Activated CD4-positive, alpha-beta T cell treated with anti-CD3 and anti-CD28 coated beads for 1 hour (primary cell): ENCODE results near the gene KIF23.

Experiments
- DNase-seq: peaks from one replicate; pipeline ENCODE4 v3.0.0-alpha.2; 2020

Gene KIF23

DNA sequence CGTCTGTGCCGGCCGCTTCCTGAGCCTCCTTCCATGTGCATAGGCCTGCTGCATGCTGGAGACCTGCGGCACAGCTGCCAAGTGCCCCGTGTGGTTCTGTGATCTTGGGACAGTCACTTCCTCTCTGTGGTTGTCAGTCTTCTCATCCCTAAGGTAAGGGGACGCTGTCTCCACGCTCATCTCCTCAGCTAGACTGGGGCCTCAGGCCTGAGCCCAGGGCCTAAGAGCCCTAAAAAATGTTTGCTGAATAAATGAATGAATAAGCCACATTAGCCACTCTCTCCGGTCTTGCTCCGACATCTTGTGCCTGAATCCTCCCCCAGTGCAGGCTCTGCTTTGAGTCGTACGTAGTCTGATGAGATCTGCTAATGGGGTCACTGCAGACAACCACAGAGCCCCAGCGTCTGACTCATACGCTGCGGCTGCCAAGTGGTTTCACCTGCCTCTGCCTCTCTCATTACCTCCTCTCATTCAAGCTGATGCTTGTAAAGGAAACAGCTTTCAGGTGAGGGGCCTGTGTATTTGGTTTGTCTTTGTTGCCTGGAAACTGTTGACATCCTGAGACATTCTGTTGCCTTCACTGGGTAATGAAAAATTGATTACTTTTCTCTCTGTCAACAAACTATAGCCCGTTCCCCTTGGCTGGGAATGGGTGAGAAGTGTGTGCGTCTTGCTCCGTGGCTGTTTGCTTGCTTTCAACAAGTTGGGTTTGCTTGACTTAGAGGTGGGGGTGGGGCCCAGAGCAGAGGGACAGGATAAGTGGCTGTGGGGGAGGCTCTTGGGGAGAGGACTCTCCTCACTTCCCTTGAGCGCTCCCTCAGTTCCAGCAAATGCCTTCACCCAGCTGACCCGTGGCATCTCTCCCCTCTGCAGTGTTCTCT lies 54.3 kb downstream of the KIF23 start:
- DNase-seq = peak; percentile 81

DNA sequence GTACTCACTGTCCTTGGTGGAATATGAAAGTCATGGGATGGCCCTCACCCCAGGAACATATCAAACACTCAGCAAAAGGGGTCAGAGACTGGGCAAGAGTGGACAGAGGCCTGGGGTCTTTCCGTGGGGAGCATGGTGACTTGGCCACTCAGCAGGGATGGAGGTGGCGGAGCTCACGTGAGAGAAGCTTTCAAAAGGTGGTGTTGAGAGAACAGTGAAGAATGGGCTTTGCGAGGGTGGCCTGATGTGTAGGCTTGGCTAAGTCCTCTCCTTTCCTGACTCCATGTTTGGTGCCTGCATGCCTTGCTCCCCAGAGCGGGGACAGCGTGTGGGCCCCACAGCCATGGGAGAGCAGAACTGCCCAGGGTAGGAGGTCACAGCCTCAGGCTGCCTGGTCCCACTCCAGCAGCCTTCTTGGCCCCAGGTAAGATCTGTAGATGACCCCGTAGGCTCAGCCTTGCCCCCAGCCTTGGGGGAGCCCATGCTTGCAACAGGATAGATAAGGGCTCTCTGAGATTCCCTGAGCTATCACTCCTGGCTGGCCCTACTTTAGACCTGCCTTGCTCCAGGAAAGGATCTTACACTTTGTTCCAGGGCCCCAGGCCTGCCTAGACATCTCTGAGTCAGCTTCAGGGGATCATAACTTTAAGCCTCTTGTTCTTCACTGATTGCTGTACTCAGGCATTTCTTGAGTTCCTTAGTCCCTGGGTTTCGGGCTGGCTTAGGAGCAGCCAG lies 55.5 kb downstream of the KIF23 start:
- no peak for DNase-seq

DNA sequence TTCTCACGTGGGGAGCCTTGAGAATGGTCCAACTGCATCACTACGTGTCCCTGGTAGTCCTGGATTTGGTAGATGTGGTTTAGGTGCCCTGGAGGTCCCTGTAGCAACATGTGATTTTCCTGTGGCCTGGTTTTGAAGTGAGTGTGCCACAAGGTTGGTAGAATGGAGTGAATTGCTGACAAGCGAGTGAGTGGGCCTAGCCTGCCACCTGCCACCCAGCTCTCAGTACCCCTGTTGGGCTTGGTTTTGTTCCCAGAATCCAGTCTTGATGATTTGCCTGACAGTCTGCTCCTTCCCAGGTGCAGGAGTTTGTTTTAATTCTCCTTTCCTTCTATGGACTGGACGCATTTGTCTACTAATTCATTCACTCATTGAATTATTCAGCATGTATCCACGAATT lies 57.9 kb downstream of the KIF23 start:
- DNase-seq = no peak

DNA sequence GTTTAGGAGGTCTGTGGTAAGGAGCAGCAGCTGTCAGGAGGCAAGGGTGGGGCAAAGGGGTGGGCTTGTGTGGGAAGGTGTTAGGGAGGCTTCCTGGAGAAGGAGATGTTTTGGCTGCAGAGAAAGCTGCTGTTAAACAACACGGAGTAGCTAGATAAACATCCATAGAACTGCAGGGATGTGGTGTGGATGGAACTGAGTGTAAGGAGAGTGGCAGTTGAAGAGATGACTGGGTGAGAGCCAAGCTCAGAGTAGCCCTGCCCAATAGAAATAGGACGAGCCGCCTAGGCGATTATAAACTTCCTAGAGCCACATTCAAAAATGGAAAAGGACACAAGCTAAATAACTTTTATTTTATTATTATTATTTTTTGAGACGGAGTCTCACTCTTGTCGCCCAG lies 58.4 kb downstream of the KIF23 start:
- DNase-seq = no peak

DNA sequence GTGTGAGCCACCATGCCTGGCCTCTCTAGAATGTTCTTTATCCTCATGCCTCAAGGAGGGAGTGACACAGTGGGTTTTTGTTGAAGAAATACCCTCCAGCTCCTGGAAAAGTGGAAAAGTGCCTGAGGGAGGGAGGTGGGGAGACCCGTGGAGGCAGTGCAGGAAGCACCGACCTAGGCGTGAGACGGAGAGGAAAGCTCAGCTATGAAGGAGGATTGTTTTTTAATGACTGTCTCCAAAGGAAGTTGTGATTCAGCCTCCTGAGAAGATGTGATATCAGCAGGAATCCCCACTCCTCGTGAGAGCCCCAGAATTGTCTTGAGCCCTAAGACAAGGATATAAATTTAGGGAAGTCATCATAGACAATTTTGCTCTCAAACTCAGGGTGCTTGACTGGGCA lies 60.1 kb downstream of the KIF23 start:
- DNase-seq = no peak

DNA sequence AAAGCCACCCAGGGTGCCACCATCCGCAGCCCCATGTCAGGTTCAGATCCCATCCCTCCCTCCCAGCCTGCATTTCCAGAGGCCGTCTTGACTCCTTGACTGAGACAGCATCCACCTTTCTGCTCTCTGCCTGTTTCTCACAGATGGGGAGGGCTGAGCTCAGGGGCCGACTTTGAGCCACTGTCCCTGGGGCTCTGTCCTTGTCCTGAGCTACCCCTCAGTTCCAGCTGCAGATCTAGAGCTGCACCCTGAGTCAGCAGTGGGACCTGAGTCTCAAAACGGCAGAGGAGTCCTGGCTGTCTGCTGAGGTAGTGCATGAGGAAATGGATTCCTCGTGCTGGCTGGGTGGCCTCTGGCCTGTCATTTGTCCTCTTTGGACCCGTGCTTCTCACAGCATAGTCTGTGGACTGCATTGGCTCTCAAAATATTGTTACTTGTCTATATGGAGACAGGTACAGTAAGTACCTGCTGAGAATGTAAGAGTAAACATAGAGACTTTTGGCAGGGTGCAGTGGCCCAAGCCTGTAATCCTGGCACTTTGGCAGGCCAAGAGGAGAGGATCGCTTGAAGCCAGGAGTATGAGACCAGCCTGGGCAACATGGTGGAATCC lies 60.8 kb downstream of the KIF23 start:
- no peak for DNase-seq

DNA sequence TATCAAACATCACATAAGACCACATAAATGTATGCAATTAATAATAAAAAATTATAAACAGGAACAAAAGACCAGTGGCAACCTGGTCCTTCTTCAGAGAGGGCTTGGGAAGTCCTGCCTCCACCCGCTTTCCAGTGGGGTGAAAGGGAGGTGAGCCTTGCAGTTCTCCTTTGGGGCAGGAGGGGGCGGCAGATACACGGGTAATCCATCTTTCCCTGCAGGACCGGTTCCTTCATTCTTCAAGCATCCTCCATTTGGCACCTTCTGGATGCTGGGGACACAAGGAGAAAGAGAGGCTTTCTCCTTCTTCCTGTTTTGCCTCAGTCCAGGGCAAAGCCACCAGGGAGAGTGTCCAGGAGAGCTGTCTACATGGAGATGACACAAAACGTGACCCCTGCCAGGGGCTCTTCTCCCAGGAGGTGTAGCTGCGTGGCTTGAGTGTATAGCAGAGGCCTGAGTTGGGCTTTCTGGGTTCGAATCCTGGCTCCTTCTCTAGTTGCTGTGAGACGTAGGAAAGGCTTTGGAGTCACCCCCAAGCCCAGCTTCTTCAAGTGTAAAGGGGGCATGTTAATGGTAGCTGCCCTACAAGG lies 61.7 kb downstream of the KIF23 start:
- peak; percentile 64 for DNase-seq

DNA sequence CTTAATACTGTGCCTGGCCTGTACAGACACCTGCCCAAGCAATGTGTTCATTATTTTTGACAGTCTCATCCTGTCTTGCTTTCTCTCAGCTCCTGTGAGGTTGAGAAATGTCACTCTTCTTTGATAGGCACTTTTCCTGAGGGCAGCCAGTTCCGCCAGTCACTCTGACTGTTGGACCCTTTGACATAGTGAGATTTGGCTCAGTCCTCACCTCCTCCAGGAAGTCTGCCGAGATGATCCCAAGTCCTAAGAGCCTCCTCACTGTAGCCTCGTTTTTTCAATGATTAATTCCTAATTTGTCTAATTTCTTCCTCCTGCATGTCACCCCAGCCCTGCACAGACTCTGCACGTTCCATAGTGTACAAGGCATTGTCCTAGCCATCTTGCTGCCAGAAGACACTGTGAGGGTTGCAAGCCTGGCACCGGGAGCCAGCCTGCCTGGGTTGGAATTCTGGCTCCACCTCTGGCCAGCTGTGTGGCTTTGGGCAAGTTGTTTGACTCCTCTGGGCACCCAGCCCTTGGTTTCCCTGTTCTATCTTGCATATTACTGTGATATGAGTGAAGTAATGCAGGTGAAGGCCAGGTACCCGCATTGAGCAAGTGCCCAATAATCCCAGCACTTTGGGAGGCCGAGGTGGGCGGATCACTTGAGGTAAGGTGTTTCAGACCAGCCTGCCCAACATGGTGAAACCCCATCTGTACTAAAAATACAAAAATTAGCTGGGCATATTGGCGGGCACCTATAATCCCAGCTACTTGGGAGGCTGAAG lies 62.7 kb downstream of the KIF23 start:
- no peak for DNase-seq

DNA sequence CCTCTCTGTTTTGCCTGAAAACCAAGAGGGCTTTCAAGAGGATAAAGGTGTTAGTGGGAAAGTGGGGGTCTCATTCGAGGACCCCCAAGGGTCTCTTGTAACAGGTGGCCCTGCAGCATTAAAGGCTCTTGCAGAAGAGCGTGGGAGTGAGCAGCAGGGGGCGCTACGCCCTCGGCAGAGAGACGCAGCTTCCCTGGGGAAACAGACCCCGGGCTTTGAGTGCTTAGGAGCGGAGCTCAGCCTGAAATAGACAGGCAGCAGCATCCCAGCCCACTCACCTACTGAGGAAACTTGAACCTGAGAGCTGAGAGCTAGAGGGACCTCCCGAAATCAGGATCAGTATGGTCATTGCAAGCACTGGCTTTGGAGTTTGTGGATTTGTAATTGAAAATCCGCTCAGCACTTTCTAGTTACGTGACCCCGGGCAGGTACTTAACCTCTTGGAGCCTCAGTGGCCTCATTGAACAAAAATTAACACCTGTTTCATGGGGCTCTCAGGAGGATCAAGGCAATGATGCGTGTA lies 64.2 kb downstream of the KIF23 start:
- DNase-seq = no peak

DNA sequence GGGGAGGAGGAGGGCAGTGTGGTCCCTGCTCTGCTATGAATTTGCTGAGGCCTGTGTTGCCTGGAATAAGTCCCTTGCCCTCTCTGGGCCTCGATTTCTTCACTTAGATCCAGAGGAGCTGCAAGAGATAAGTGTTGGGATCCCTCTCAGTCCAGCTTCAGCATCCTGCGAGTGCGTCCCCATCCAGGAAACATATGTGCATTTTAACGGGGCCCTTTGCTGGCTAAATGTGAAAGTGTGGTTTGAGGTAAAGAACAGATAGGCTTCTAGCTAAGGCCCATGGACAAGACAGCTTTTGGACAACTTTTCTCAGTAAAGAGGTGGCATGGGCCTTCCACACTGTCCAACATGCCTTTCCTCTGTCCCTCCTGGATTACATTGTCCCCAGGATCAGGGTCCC lies 64.9 kb downstream of the KIF23 start:
- DNase-seq = no peak

DNA sequence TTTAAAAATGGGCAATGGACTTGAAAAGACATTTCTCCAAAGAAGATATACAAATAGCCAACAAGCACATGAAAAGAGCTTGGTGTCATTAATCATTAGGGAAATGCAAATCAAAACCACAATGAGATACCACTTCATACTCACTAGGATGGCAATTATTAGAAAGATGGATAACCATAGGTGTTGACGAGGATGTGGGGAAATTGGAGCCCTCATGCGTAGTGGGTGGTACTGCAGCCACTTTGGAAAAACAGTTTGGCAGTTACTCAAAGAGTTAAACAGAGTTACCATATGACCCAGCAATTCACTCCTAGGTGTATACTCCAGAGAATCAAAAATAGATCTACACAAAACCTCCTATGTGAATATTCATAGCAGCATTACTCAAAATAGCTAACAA lies 65.8 kb downstream of the KIF23 start:
- DNase-seq = no peak

DNA sequence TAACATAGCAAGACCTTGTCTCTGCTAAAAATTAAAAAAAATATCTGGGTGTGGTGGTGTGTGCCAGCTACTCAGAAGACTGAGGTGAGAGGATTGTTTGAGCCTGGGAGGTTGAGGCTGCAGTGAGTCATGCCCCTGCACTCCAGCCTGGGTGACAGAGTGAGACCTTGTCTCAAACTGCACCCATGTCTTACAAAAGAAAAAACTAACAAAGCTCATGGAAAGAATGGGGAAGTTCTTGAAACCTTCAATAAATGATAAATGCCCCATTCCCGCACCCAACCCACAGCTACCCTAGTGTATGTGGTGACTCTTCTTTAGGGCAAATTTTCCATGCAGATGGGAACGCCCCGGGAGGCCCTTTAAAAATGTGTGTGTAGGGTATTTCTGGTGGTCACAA lies 66.8 kb downstream of the KIF23 start:
- no peak for DNase-seq

DNA sequence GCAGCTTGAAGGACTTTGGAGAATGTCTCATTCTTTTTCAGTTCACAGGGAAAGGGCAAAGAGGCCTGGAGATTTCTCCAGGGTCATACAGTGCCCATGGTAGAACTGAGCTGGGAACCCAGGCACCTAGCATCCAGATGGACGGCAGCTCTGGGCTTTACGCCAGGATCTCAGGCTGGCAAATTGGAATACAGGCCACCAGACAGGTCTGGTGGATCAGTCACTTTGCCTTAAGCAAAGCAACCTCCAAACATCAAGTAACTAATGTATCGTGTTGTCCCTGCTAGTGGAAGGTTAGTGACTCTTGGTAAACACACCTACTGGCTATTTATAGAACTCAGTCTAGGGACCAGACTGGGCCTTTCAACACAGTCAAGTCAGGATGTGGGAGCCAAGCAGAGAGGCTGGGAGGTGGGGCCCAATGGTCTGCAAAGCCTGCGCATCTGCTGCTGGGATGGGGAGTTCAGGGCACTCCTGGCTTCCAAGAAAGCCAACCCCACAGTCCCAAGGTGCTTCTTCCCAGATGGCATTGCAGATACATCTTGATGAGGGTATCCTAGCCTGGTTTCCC lies 68.6 kb downstream of the KIF23 start:
- DNase-seq = no peak

DNA sequence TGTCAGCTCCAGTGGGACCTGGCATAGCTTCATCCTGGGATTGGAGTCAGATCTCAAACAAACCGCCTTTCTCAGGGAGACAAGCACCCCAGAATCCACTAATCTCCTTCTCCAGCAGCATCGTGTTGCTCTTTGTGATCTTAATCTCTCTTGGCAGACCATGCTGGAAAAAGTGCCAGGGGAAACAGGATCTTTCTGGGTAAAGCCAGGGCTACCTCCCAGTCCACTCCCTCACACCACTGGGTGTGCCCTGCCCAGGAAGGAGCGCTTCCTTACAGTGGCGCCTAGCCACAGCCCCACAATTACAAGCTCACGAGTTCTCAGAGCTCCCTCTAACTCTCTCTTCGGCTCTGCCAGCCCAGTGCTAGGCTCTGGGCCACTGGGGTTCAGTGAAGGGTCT lies 70.7 kb downstream of the KIF23 start:
- DNase-seq = no peak

DNA sequence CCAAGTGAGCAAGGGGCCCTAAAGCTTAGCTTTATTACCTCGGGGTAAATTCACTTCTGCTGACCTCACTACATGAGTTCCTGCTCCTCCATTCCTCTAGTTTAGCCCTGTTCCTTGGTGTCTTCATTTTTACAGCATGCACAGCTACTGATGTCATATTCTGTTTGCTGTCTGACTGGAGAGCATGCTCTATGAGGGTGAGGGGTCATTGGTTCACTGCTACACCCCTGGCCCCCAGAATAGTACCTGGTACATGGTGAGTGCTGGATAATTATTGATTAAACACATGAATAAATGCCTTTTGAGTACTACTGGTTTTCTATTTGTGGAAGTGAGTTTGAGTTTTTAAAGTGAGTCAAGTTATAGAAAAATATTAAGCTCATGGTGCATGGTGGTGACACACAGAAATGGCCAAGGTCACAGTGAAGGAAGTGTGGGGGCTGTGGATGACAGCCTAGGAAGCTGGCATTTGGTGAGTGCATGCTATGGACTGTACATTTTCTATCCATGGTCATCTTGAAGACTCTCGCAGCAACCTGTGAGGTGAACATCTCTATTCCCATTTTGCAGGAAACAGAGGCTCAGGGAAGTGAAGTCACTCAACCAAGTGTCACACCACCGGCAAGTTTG lies 72.4 kb downstream of the KIF23 start:
- DNase-seq = no peak

DNA sequence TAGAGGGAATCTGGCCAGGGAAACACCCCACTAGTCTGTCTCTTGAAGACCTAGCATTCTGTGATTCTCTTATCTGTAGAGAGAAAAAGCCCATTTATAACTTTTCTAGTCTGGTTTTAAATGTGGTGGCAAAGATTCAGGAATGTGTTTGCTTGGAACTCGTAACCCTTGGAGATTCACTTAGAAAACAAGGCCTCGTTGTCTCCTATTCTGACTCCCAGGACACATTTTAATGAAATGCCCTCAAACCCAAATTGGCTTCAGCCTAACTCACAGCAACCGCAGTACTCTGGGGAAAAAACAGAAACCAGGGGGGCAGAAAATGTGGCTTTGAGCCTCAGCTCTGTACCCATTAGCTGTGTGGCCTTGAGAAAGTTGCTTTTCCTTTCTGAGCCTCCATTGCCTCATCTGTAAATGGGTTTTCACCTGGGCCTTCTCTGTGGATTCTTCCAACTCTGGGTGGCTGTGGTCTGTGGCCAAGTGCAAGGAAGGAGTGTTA lies 75.0 kb downstream of the KIF23 start:
- no peak for DNase-seq

DNA sequence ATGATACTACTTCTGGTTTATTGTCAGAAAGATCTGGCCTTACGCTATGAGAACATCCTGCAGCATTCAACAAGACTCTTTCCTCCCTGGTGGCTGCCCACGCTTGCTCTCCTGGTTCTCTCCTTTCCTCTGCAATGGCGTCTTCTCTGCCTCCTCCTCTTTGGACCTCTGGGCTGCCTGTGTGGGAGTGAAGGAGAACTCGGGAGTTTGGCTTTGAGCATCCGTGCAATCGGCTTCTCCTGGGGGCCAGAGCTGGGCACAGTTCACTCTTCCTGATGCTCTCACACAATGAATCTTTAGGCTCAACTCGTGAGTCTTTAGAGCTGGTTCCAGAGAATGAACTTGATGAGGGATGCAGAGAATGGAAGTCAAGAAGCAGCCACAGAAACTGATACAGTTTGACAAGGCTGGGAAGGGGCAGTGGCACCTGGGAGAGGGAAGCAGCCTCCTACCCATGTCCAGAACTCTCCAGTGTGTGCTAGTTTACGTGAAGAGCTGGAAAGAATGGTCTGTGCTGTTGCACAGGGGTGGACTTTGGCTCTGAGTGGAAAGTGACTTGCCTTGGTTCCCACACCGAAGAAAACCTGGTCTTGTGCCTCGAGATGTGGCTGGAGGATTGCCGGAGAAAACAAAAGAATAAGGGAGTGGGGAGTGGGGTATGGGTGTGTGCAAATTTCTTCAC lies 76.3 kb downstream of the KIF23 start:
- no peak for DNase-seq

DNA sequence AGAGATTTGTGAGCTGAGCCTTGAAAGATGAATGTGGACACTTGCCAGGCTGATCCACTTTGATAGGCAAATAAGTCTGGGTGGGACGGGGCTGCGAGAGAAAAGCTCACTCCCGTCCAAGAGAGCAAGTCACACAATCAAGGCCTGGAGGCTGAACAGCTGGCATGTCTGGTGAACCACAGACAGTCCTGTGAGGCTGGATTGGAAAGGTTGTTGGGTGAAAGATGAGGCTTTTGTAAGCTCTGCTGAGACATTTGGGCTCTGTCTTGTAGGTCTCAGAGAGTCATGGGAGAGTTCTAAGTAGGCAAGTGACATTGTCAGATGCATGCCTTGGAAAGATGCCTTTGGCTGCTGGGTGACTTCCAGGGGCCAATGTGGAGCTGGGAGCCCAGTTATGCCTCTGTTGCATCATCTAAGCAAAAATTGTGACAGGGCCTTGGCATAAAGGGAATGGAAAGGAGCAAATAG lies 76.9 kb downstream of the KIF23 start:
- DNase-seq = no peak

DNA sequence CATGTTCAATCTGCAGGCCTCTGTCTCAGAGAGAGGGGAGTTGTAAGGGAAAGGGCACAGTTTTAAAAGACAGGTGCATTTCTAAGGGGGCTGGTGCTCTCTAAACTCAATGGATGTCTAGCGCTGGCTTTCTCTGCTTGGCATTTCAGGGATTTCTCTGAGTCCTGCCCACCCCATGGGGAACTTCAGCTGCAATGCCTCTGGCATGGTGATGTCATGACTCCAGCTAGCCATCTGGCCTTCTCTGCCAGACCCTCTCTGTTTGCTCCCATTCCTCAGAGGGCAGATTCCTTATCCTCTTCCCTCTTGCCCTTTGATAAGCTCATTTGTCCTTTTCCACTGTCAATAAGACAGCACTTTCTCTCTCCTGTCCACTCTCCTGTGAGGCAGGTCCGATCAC lies 79.3 kb downstream of the KIF23 start:
- DNase-seq = no peak

DNA sequence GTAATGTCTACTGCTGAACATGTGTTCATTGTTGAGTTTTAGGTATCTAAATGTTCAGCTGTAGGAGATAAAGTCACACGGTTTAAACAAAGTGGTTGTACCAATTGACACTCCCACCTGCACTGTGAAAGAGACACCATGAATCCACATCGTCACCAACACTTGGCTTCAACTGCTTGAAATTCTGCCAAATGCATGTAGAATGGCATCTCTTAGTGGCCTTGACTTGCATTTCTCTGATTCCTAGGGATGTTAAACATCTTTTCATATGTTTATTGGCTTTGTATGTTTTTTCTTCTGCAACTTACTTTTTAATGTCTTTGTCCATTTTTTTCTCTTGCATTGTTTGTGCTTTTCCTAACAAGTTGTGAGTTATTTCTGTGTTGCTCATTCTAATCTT lies 81.9 kb downstream of the KIF23 start:
- no peak for DNase-seq

DNA sequence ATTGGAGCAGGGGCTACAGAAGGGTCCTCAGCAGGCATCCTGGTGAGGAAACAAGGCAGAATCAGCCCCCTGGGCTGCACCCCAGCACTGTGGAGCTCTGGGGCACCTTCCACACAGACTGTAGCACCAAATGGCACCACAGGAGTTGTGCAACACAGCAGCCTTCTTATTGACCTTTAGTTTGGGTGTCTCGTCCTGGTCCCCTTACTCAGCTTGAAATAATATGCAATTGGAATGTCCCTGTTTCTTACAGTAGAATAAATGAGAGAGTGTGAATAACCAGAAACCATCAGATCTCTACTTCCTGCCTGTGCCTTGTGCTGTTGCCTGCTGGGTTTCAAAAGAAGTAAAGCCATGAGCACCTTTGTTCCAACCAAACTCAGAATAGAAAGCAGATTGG lies 82.9 kb downstream of the KIF23 start:
- no peak for DNase-seq
